CD4-positive, alpha-beta T cell (primary cell): ENCODE measurements around the gene SFXN5. TPM values are rescaled to one million over a fixed set of nuclear protein-coding genes. Genes with fewer than 3 reads are reported as not detected.

Experiments
- ATAC-seq: fragments of 200-7000 bp; cut with Tn5 transposase; one replicate; pipeline ENCODE4 v1.10.0; 2022; ENCODE audit warnings: mild to moderate bottlenecking; ENCODE audit not compliant: poor library complexity
- CTCF ChIA-PET: fragments of 350-600 bp; sonication (Branson Sonifier 250); formaldehyde crosslinking; loops from one replicate; lab custom pipeline; 2021; ENCODE audit warnings: antibody characterized with exemption, inconsistent platforms; lab: Charles Lee
- POLR2A ChIA-PET: fragments of 350-600 bp; sonication (Branson Sonifier 250); formaldehyde crosslinking; loops from one replicate; lab custom pipeline; 2021; ENCODE audit warnings: antibody characterized with exemption, inconsistent platforms; lab: Charles Lee
- DNase-seq, 14 experiments: peaks; one replicate each; pipeline ENCODE4 v3.0.0-alpha.2; 2013 to 2020; ENCODE audit warnings: mixed read lengths in 2 of 14
- H3K27ac ChIP-seq, 2 donors: one replicate each; pipeline versions ENCODE4 v1.5.1 to v1.7.0; 2013; ENCODE audit warnings: low read length in 2 of 2, low read depth in 1 of 2, mild to moderate bottlenecking in 1 of 2
- H3K27me3 ChIP-seq, 2 experiments: 1 replicate in 1 of 2; 2 replicates in 1 of 2; pipeline versions ENCODE4 v1.6.1 to v1.7.0; 2013; ENCODE audit warnings: low read length in 2 of 2, control low read depth in 1 of 2, mild to moderate bottlenecking in 1 of 2, moderate library complexity in 1 of 2; ENCODE audit not compliant: insufficient read depth in 2 of 2, control insufficient read depth in 1 of 2
- H3K36me3 ChIP-seq: one replicate; pipeline ENCODE4 v1.6.1; 2013; ENCODE audit warnings: low read length, control low read depth; ENCODE audit not compliant: insufficient read depth
- H3K4me1 ChIP-seq: one replicate; pipeline ENCODE4 v1.6.1; 2013; ENCODE audit warnings: low read length, control low read depth; ENCODE audit not compliant: insufficient read depth
- H3K4me3 ChIP-seq: one replicate; pipeline ENCODE4 v1.5.1; 2013; ENCODE audit warnings: mild to moderate bottlenecking, low read length, moderate library complexity
- H3K9me3 ChIP-seq, 2 experiments: 1 replicate in 1 of 2; 2 replicates in 1 of 2; pipeline versions ENCODE4 v1.6.1 to v1.7.0; 2013; ENCODE audit warnings: low read length in 2 of 2, mild to moderate bottlenecking in 2 of 2, control low read depth in 1 of 2, moderate library complexity in 1 of 2; ENCODE audit not compliant: control insufficient read depth in 1 of 2, insufficient read depth in 1 of 2
- H3K27ac Mint-ChIP-seq: one replicate; pipeline ENCODE4 v1.8.0; 2020; ENCODE audit warnings: mixed read lengths
- H3K27me3 Mint-ChIP-seq: one replicate; pipeline ENCODE4 v1.8.0; 2021; ENCODE audit warnings: mixed read lengths
- H3K36me3 Mint-ChIP-seq: one replicate; pipeline ENCODE4 v1.8.0; 2021; ENCODE audit warnings: low read depth, mixed read lengths
- H3K4me1 Mint-ChIP-seq: one replicate; pipeline ENCODE4 v1.8.0; 2021; ENCODE audit warnings: low read depth, mixed read lengths
- H3K4me3 Mint-ChIP-seq: one replicate; pipeline ENCODE4 v1.8.0; 2020; ENCODE audit warnings: mild to moderate bottlenecking, mixed read lengths
- H3K9me3 Mint-ChIP-seq: one replicate; pipeline ENCODE4 v1.8.0; 2020; ENCODE audit warnings: mixed read lengths
- intact Hi-C, 2 experiments: fragments of 100-400 bp; cut with DNase I in 1 of 2; cut with micrococcal nuclease in 1 of 2; formaldehyde crosslinking; loops; one replicate each; pipeline versions ENCODE4 v1.15.1 to v1.9.0; 2023 to 2025; cut with DNase I, micrococcal nuclease
- total RNA-seq, 174 experiments: library from RNA in 2 of 174; stranded (reverse) in 2 of 174; gene quantifications; one replicate each; pipeline ENCODE4 v1.2.3 and lab custom pipeline; 2021 to 2026
- TF ChIP-seq, protein P1 (sequence below): fragments of 200-600 bp; IDR thresholded peaks from one replicate; pipeline ENCODE4 v1.8.0; 2022; ENCODE audit warnings: antibody characterized with exemption, mild to moderate bottlenecking

Gene SFXN5
- total RNA-seq, 2 experiments from 2014 or later, result 5.1 to 5.4 TPM

DNA sequence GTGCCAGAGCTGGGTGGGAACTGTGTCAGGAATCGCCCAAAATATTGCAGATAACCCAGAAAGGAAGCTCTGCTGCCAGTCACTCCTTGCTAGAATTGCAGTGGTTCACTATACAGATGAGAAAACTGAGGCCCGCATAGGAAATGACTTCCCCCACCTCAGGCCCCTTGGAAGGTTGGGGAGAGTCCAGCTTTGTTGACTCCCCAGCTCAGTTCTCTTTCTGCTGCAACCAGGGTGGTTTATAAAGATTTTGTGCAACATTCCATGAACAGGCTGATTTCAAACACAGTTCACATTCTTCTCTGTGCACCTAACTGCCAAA is 173.0 kb downstream of the SFXN5 start:
- Histone ChIP-seq H3K27ac (no peak overlapping the region), H3K4me1 (no peaks in the 10 kb centered on the region), H3K4me3 (no peak overlapping the region), H3K36me3 (no peaks in the 10 kb centered on the region), H3K9me3 (peaks cover 0 to 4% of the 10 kb centered on the region in 2 experiments), H3K27me3 (peaks cover 27 to 51% of the 10 kb centered on the region in 2 experiments)
- ATAC-seq (no peak), DNase-seq (no peak)
- intact Hi-C loops, result no loop called here
- Mint-ChIP-seq H3K4me3 (no peak overlapping the region), H3K27me3 (peaks cover 85% of the 10 kb centered on the region), H3K27ac (no peak overlapping the region), H3K9me3 (no peaks in the 10 kb centered on the region), H3K36me3 (no peaks in the 10 kb centered on the region), H3K4me1 (no peaks in the 10 kb centered on the region)
- CTCF ChIA-PET, result no interaction called here
- POLR2A ChIA-PET, result no interaction called here
- TF ChIP-seq, protein P1, sequence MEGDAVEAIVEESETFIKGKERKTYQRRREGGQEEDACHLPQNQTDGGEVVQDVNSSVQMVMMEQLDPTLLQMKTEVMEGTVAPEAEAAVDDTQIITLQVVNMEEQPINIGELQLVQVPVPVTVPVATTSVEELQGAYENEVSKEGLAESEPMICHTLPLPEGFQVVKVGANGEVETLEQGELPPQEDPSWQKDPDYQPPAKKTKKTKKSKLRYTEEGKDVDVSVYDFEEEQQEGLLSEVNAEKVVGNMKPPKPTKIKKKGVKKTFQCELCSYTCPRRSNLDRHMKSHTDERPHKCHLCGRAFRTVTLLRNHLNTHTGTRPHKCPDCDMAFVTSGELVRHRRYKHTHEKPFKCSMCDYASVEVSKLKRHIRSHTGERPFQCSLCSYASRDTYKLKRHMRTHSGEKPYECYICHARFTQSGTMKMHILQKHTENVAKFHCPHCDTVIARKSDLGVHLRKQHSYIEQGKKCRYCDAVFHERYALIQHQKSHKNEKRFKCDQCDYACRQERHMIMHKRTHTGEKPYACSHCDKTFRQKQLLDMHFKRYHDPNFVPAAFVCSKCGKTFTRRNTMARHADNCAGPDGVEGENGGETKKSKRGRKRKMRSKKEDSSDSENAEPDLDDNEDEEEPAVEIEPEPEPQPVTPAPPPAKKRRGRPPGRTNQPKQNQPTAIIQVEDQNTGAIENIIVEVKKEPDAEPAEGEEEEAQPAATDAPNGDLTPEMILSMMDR, result no peak

GRCh38 chr2:72897785-72898584 is 173.5 kb downstream of the SFXN5 start:
- no peak for DNase-seq
- TF ChIP-seq, protein P1, result no peak
- peaks cover 28 to 51% of the 10 kb centered on the region in 2 experiments for H3K27me3 ChIP-seq
- Mint-ChIP-seq H3K27me3 (peaks cover 85% of the 10 kb centered on the region), H3K4me1 (no peaks in the 10 kb centered on the region), H3K36me3 (no peaks in the 10 kb centered on the region), H3K9me3 (no peaks in the 10 kb centered on the region), H3K27ac (no peak overlapping the region), H3K4me3 (no peak overlapping the region)
- no peak for ATAC-seq
- no peak overlapping the region for H3K27ac ChIP-seq
- ChIA-PET POLR2A (no interaction called here), CTCF (interaction anchor here (0.6 kb wide), 1 partner anchor 61 kb away, joined by 4 read pairs; no protein-coding TSS in a partner anchor)
- no peaks in the 10 kb centered on the region for H3K4me1 ChIP-seq
- H3K9me3 ChIP-seq, result peaks cover 0 to 4% of the 10 kb centered on the region in 2 experiments
- intact Hi-C loops, result no loop called here
- no peak overlapping the region for H3K4me3 ChIP-seq
- no peaks in the 10 kb centered on the region for H3K36me3 ChIP-seq

- Mint-ChIP-seq H3K27me3 (peaks cover 89% of the 10 kb centered on the region), H3K36me3 (no peaks in the 10 kb centered on the region), H3K9me3 (no peaks in the 10 kb centered on the region), H3K27ac (no peak overlapping the region), H3K4me1 (no peaks in the 10 kb centered on the region), H3K4me3 (no peak overlapping the region)
- H3K9me3 ChIP-seq, result peaks cover 0 to 4% of the 10 kb centered on the region in 2 experiments
- ATAC-seq, result no peak
- peaks cover 38 to 57% of the 10 kb centered on the region in 2 experiments for H3K27me3 ChIP-seq
- no peak overlapping the region for H3K27ac ChIP-seq
- no peaks in the 10 kb centered on the region for H3K36me3 ChIP-seq
- intact Hi-C loops, result no loop called here
- ChIA-PET POLR2A (no interaction called here), CTCF (no interaction called here)
- TF ChIP-seq, protein P1, result no peak
- H3K4me1 ChIP-seq, result no peaks in the 10 kb centered on the region
- no peak overlapping the region for H3K4me3 ChIP-seq
- DNase-seq, result no peak
These were observed 175.1 kb downstream of the SFXN5 start for GRCh38 chr2:72896446-72896845.
